Activated naive CD8-positive, alpha-beta T cell treated with anti-CD3 and anti-CD28 coated beads, Interleukin-2, amount 10 ng/mL, durations not matched to agents 7 days and 5 days (primary cell): Measurements from ENCODE around the gene TRAPPC2. TPM values are rescaled to one million over a fixed set of nuclear protein-coding genes. Genes with fewer than 3 reads are reported as not detected.
"Not testable (repeated sequence)": the region's sequence is repeated elsewhere in the genome, so short reads cannot be mapped to it uniquely, and the experiment has no call there.

Source experiments
- ATAC-seq: fragments of 150-1000 bp; cut with Tn5 transposase; one replicate; pipeline ENCODE4 v1.10.0; 2021; ENCODE audit warnings: low read depth, moderate library complexity
- POLR2A ChIA-PET: fragments of 350-600 bp; sonication (Branson Sonifier 250); formaldehyde crosslinking; loops from one replicate; lab custom pipeline; 2021; ENCODE audit warnings: antibody characterized with exemption; lab: Charles Lee
- DNase-seq: peaks from one replicate; pipeline ENCODE4 v3.0.0; 2021
- H3K27ac Mint-ChIP-seq: one replicate; pipeline ENCODE4 v1.8.0; 2022; ENCODE audit warnings: mild to moderate bottlenecking, mixed read lengths
- H3K27me3 Mint-ChIP-seq: one replicate; pipeline ENCODE4 v1.8.0; 2022; ENCODE audit warnings: mild to moderate bottlenecking, moderate library complexity, mixed read lengths
- H3K36me3 Mint-ChIP-seq: one replicate; pipeline ENCODE4 v1.8.0; 2021; ENCODE audit warnings: mild to moderate bottlenecking, mixed read lengths
- H3K4me1 Mint-ChIP-seq: one replicate; pipeline ENCODE4 v1.8.0; 2021; ENCODE audit warnings: mixed read lengths
- H3K4me3 Mint-ChIP-seq: one replicate; pipeline ENCODE4 v1.8.0; 2022; ENCODE audit warnings: mild to moderate bottlenecking, moderate library complexity, mixed read lengths
- H3K9me3 Mint-ChIP-seq: one replicate; pipeline ENCODE4 v1.8.0; 2021; ENCODE audit warnings: mixed read lengths
- total RNA-seq, 2 experiments: library from RNA; stranded (reverse); gene quantifications; one replicate each; pipeline ENCODE4 v1.2.3, GENCODE V29; 2021

The TRAPPC2 gene
- total RNA-seq, 2 experiments from 2014 or later = 29.9 to 33.0 TPM

- Mint-ChIP-seq H3K9me3 (no peaks in the 10 kb centered on the region), H3K27ac (no peak overlapping the region), H3K27me3 (no peaks in the 10 kb centered on the region), H3K4me1 (peaks cover 34% of the 10 kb centered on the region), H3K36me3 (no peaks in the 10 kb centered on the region), H3K4me3 (no peak overlapping the region)
- no peak for ATAC-seq
- no peak for DNase-seq
- POLR2A ChIA-PET = no interaction called here
These were observed 42.5 kb downstream of the TRAPPC2 start for GRCh38 chrX:13691841-13692371.

GRCh38 chrX:13690836-13691235 lies 43.6 kb downstream of the TRAPPC2 start:
- H3K27ac Mint-ChIP-seq = no peak overlapping the region
- ATAC-seq (no peak), DNase-seq (no peak)
- no peaks in the 10 kb centered on the region for H3K9me3 Mint-ChIP-seq
- H3K4me3 Mint-ChIP-seq = peak overlapping the region; percentile 89
- H3K4me1 Mint-ChIP-seq = peaks cover 32% of the 10 kb centered on the region
- no peaks in the 10 kb centered on the region for H3K36me3 Mint-ChIP-seq
- POLR2A ChIA-PET = no interaction called here
- no peaks in the 10 kb centered on the region for H3K27me3 Mint-ChIP-seq

- Mint-ChIP-seq H3K4me1 (peaks cover 29% of the 10 kb centered on the region), H3K4me3 (peak overlapping the region; percentile 89), H3K36me3 (no peaks in the 10 kb centered on the region), H3K27me3 (no peaks in the 10 kb centered on the region), H3K27ac (peak overlapping the region; percentile 89), H3K9me3 (no peaks in the 10 kb centered on the region)
- no peak for DNase-seq
- POLR2A ChIA-PET = interaction anchor here (2.4 kb wide), 1 partner anchor 45 kb away, joined by 21 read pairs; the partner anchor contains the start of genes OFD1 and TRAPPC2
- ATAC-seq = no peak
These were observed 44.6 kb downstream of the TRAPPC2 start for GRCh38 chrX:13689741-13690211.

- peaks cover 29% of the 10 kb centered on the region for H3K4me1 Mint-ChIP-seq
These were observed 45.3 kb downstream of the TRAPPC2 start, which contains the start of gene RAB9A for GRCh38 chrX:13688958-13689740. Gene RAB9A (plus strand): TSS chrX:13689128. CDS start chrX:13708747, 19,619 bp downstream.

GRCh38 chrX:13688384-13688957 lies 45.9 kb downstream of the TRAPPC2 start:
- H3K36me3 Mint-ChIP-seq = no peaks in the 10 kb centered on the region
- H3K27me3 Mint-ChIP-seq = no peaks in the 10 kb centered on the region
- POLR2A ChIA-PET = interaction anchor here (1.0 to 2.4 kb wide), 3 partner anchors 35 to 341 kb away, joined by 4 to 21 read pairs (median 6); partner anchors contain the start of genes GEMIN8, OFD1, TCEANC and TRAPPC2
- H3K4me1 Mint-ChIP-seq = peaks cover 26% of the 10 kb centered on the region
- DNase-seq = no peak
- H3K27ac Mint-ChIP-seq = peak overlapping the region; percentile 89
- no peak for ATAC-seq
- peak overlapping the region; percentile 89 for H3K4me3 Mint-ChIP-seq
- H3K9me3 Mint-ChIP-seq = no peaks in the 10 kb centered on the region

More at GRCh38 chrX:13688958-13689740, 45.3 kb downstream of the TRAPPC2 start, which contains the start of gene RAB9A:
- H3K9me3 Mint-ChIP-seq = no peaks in the 10 kb centered on the region
- no peaks in the 10 kb centered on the region for H3K27me3 Mint-ChIP-seq
- H3K36me3 Mint-ChIP-seq = no peaks in the 10 kb centered on the region
- H3K4me3 Mint-ChIP-seq = peak within 1 kb of the TSS; percentile 89
- POLR2A ChIA-PET = interaction anchor here (1.0 to 2.4 kb wide), 3 partner anchors 36 to 340 kb away, joined by 4 to 21 read pairs (median 6); partner anchors contain the start of genes GEMIN8, OFD1, TCEANC and TRAPPC2
- DNase-seq (peak; percentile 83), ATAC-seq (peak; percentile 91)
- H3K27ac Mint-ChIP-seq = peak within 1 kb of the TSS; percentile 89

- Mint-ChIP-seq H3K9me3 (no peaks in the 10 kb centered on the region), H3K27ac (no peak overlapping the region), H3K27me3 (no peaks in the 10 kb centered on the region), H3K4me1 (peaks cover 16% of the 10 kb centered on the region), H3K36me3 (no peaks in the 10 kb centered on the region), H3K4me3 (no peak overlapping the region)
- ATAC-seq (no peak), DNase-seq (no peak)
- POLR2A ChIA-PET = interaction anchor here (1.7 to 2.4 kb wide), 2 partner anchors 47 to 342 kb away, joined by 6 to 21 read pairs; partner anchors contain the start of genes GEMIN8, OFD1 and TRAPPC2
These were observed 47.2 kb downstream of the TRAPPC2 start for GRCh38 chrX:13687203-13687602.

GRCh38 chrX:13685126-13685763 lies 49.2 kb downstream of the TRAPPC2 start:
- DNase-seq (no peak), ATAC-seq (no peak)
- Mint-ChIP-seq H3K27ac (no peak overlapping the region), H3K27me3 (no peaks in the 10 kb centered on the region), H3K9me3 (no peaks in the 10 kb centered on the region), H3K4me3 (no peak overlapping the region), H3K36me3 (no peaks in the 10 kb centered on the region), H3K4me1 (peaks cover 10% of the 10 kb centered on the region)
- POLR2A ChIA-PET = no interaction called here

- no peaks in the 10 kb centered on the region for H3K27me3 Mint-ChIP-seq
- H3K4me1 Mint-ChIP-seq = peaks cover 7% of the 10 kb centered on the region
- ATAC-seq (no peak), DNase-seq (no peak)
- no peak overlapping the region for H3K4me3 Mint-ChIP-seq
- H3K36me3 Mint-ChIP-seq = no peaks in the 10 kb centered on the region
- H3K9me3 Mint-ChIP-seq = no peaks in the 10 kb centered on the region
- no peak overlapping the region for H3K27ac Mint-ChIP-seq
- POLR2A ChIA-PET = no interaction called here
These were observed 50.1 kb downstream of the TRAPPC2 start for GRCh38 chrX:13684361-13684760.

- no peak for ATAC-seq
- Mint-ChIP-seq H3K4me3 (no peak overlapping the region), H3K27ac (no peak overlapping the region)
These were observed 52.8 kb downstream of the TRAPPC2 start for GRCh38 chrX:13681595-13681994.

GRCh38 chrX:13679700-13680099 lies 54.7 kb downstream of the TRAPPC2 start:
- POLR2A ChIA-PET, H3K4me1 Mint-ChIP-seq, DNase-seq: not testable (repeated sequence)

More at GRCh38 chrX:13681595-13681994, 52.8 kb downstream of the TRAPPC2 start:
- POLR2A ChIA-PET = no interaction called here
- H3K27me3 Mint-ChIP-seq = no peaks in the 10 kb centered on the region
- no peak for DNase-seq
- peaks cover 1% of the 10 kb centered on the region for H3K4me1 Mint-ChIP-seq
- no peaks in the 10 kb centered on the region for H3K36me3 Mint-ChIP-seq
- H3K9me3 Mint-ChIP-seq = no peaks in the 10 kb centered on the region

GRCh38 chrX:13676885-13677284 lies 57.5 kb downstream of the TRAPPC2 start:
- H3K27me3 Mint-ChIP-seq = no peaks in the 10 kb centered on the region
- H3K4me3 Mint-ChIP-seq = no peak overlapping the region
- ATAC-seq (no peak), DNase-seq (no peak)
- no peaks in the 10 kb centered on the region for H3K36me3 Mint-ChIP-seq
- H3K27ac Mint-ChIP-seq = no peak overlapping the region
- no peaks in the 10 kb centered on the region for H3K9me3 Mint-ChIP-seq
- POLR2A ChIA-PET = no interaction called here
- no peaks in the 10 kb centered on the region for H3K4me1 Mint-ChIP-seq

More at GRCh38 chrX:13679700-13680099, 54.7 kb downstream of the TRAPPC2 start:
- not testable (repeated sequence) for H3K4me3 Mint-ChIP-seq, H3K36me3 Mint-ChIP-seq, H3K9me3 Mint-ChIP-seq, H3K27me3 Mint-ChIP-seq, H3K27ac Mint-ChIP-seq, ATAC-seq

GRCh38 chrX:13673016-13673415 lies 61.4 kb downstream of the TRAPPC2 start:
- DNase-seq = no peak
- POLR2A ChIA-PET = no interaction called here
- no peaks in the 10 kb centered on the region for H3K9me3 Mint-ChIP-seq
- no peak overlapping the region for H3K27ac Mint-ChIP-seq
- ATAC-seq = no peak
- no peak overlapping the region for H3K4me3 Mint-ChIP-seq
- H3K36me3 Mint-ChIP-seq = no peaks in the 10 kb centered on the region
- H3K4me1 Mint-ChIP-seq = peaks cover 4% of the 10 kb centered on the region
- H3K27me3 Mint-ChIP-seq = no peaks in the 10 kb centered on the region

GRCh38 chrX:13670197-13670596 lies 64.2 kb downstream of the TRAPPC2 start:
- ATAC-seq (no peak), DNase-seq (no peak)
- Mint-ChIP-seq H3K27me3 (no peaks in the 10 kb centered on the region), H3K4me3 (no peak overlapping the region), H3K9me3 (no peaks in the 10 kb centered on the region), H3K4me1 (peaks cover 4% of the 10 kb centered on the region), H3K36me3 (no peaks in the 10 kb centered on the region), H3K27ac (no peak overlapping the region)
- POLR2A ChIA-PET = no interaction called here
